Measurements from ENCODE around the gene HDAC9. TPM values are rescaled to one million over a fixed set of nuclear protein-coding genes. Genes with fewer than 3 reads are reported as not detected.

The HDAC9 gene
- total and polyA plus RNA-seq, 8 donors = 1.3 to 12.3 (median 3.5) TPM

DNA sequence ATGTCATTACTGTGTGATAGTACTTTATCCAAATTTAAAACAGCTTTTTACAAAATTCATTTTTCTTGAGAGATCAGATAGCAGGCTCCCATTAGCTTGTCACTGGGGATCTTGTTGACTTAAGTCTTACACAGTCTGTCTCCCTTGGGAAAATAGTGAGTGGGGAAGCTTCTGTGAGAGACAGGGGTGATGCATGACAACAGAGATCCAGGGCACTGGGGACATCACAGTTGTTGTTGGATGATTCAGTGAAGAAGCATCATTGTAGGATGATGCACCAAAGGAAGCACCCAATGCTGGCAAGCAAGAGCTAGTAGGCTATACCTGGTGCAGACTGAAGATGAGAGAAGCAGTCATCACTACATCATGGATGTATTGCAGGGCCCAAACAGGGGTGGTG, 284.7 kb downstream of the HDAC9 start:
- H3K4me1 ChIP-seq = no peaks in the 10 kb centered on the region
- no peak for ATAC-seq
- no peak for FAIRE-seq

DNA sequence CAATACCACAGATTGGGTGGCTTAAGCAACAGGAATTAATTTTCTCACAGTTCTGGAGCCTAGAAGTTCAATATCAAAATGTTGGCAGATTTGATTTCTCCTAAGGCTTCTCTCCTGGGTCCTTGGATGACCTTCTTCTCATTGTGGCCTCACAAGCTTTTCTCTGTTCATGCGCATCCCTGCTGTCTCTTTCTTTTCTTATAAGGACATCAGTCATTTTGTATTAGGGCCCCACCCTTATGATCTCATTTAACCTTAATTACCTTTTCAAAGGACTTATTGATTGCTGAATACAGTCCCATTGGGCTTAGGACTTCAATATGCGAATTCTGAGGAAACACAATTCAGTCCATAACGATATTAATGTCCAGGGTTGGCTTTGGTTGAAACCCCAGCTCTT, 285.4 kb downstream of the HDAC9 start:
- WGBS, 2 donors = 64 to 74% methylated on average over 3 of the region's 3 CpGs
- H3K27ac ChIP-seq = no peak overlapping the region
- H3K4me1 ChIP-seq = no peaks in the 10 kb centered on the region
- intact Hi-C loops (cut with DNase I) = no loop called here
- TF ChIP-seq, protein P1, sequence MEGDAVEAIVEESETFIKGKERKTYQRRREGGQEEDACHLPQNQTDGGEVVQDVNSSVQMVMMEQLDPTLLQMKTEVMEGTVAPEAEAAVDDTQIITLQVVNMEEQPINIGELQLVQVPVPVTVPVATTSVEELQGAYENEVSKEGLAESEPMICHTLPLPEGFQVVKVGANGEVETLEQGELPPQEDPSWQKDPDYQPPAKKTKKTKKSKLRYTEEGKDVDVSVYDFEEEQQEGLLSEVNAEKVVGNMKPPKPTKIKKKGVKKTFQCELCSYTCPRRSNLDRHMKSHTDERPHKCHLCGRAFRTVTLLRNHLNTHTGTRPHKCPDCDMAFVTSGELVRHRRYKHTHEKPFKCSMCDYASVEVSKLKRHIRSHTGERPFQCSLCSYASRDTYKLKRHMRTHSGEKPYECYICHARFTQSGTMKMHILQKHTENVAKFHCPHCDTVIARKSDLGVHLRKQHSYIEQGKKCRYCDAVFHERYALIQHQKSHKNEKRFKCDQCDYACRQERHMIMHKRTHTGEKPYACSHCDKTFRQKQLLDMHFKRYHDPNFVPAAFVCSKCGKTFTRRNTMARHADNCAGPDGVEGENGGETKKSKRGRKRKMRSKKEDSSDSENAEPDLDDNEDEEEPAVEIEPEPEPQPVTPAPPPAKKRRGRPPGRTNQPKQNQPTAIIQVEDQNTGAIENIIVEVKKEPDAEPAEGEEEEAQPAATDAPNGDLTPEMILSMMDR (IDR thresholded peaks at IDR 0.05) = no peak
- no peak overlapping the region for H3K4me3 ChIP-seq
- no peaks in the 10 kb centered on the region for H3K27me3 ChIP-seq
- H3K9me3 ChIP-seq = no peaks in the 10 kb centered on the region
- FAIRE-seq (no peak), DNase-seq (no peak), ATAC-seq (no peak)
- no peaks in the 10 kb centered on the region for H3K36me3 ChIP-seq

More for the DNA sequence above, 284.7 kb downstream of the HDAC9 start:
- intact Hi-C loops (cut with DNase I) = no loop called here
- Histone ChIP-seq H3K27ac (no peak overlapping the region), H3K36me3 (no peaks in the 10 kb centered on the region), H3K4me3 (no peak overlapping the region), H3K27me3 (no peaks in the 10 kb centered on the region), H3K9me3 (no peaks in the 10 kb centered on the region)
- no peak for DNase-seq
- TF ChIP-seq, protein P1 (IDR thresholded peaks at IDR 0.05) = no peak

DNA sequence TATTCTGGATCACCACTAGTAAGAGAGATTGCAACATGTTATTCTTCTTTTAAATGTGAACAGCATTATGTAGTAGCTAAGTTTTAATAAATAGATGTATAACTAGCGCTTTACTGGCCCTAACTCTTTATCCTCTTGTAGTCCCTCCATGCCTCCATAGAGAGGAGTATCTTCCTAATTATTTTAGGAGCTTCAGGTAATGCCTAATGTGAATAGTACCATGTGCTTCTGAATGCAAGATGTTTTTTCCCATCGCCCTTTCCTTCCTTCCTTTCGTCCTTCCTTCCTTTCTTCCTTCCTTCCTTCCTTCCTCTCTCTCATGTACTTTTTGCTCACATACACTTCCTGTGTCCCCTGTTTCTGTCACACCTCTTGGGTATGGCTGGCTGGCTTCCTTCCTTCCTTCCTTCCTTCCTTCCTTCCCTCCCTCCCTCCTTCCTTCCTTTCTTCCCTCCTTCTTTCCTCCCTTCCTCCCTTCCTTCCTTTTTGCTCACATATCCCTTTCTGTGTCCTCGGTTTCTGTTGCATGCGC, 290.7 kb downstream of the HDAC9 start:
- Histone ChIP-seq H3K36me3 (no peaks in the 10 kb centered on the region), H3K27ac (no peak overlapping the region), H3K27me3 (no peaks in the 10 kb centered on the region), H3K4me3 (no peak overlapping the region), H3K4me1 (no peaks in the 10 kb centered on the region), H3K9me3 (no peaks in the 10 kb centered on the region)
- ATAC-seq = no peak
- DNase-seq = no peak
- TF ChIP-seq, protein P1 (IDR thresholded peaks at IDR 0.05) = no peak
- FAIRE-seq = no peak
- intact Hi-C loops (cut with DNase I) = no loop called here
- 68 to 75% methylated on average over 5 of the region's 5 CpGs for WGBS, 2 donors

DNA sequence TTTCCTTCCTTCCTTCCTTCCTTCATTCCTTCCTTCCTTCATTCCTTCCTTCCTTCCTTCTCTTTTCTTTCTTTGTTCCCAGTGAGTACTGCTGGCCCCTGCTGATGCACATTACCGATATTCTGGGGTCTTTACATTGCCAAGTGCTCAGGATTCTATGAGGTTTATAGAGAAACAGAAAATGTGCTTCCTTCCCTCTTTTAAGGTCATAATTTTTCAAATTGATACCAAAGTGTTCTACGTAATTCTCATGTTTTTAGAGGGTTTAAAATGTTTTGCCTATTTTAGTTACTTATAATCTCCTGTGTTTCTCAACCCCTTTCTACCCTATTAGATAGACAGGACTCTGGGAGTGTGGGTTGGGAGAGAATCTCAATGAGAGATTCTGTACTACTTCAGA, 291.2 kb downstream of the HDAC9 start:
- no peaks in the 10 kb centered on the region for H3K4me1 ChIP-seq
- TF ChIP-seq, protein P1 (IDR thresholded peaks at IDR 0.05) = no peak
- H3K27ac ChIP-seq = no peak overlapping the region
- no peaks in the 10 kb centered on the region for H3K9me3 ChIP-seq
- FAIRE-seq = no peak
- no peak for DNase-seq
- H3K4me3 ChIP-seq = no peak overlapping the region
- no peaks in the 10 kb centered on the region for H3K27me3 ChIP-seq
- intact Hi-C loops (cut with DNase I) = no loop called here
- 52 to 63% methylated on average over 2 of the region's 2 CpGs for WGBS, 2 donors
- no peak for ATAC-seq
- no peaks in the 10 kb centered on the region for H3K36me3 ChIP-seq

DNA sequence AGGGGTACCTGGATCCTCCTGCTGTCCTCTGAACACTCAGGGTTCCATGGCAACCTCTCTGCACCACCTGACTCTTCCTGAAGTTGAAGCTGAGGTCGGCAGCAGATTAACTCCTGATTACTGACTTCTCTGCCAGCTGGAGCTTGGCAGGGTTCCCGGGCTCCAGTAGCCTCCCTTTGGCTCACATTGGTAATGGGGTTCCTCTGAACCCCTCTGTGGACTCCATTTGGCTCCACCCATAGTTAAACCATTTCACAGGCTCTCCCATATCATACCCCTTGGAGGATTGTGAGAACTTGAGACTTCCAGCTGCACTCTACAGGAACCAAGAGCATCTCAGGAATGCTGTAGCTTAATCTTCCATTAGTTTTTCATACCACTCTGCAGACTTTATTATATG, 292.5 kb downstream of the HDAC9 start:
- Histone ChIP-seq H3K27me3 (no peaks in the 10 kb centered on the region), H3K4me3 (no peak overlapping the region), H3K27ac (no peak overlapping the region), H3K36me3 (no peaks in the 10 kb centered on the region), H3K4me1 (no peaks in the 10 kb centered on the region), H3K9me3 (no peaks in the 10 kb centered on the region)
- TF ChIP-seq, protein P1 (IDR thresholded peaks at IDR 0.05) = no peak
- FAIRE-seq = no peak
- DNase-seq = no peak
- no peak for ATAC-seq
- 17 to 25% methylated on average over 2 of the region's 2 CpGs for WGBS, 2 donors
- intact Hi-C loops (cut with DNase I) = no loop called here

Measured in pancreas (tissue), 10 donors.